Hypothalamus (tissue), 51 donors: ENCODE data around the gene THRA.
"Not testable (repeated sequence)": the region's sequence is repeated elsewhere in the genome, so short reads cannot be mapped to it uniquely, and the experiment has no call there.

ENCODE experiments used
- DNase-seq, 51 donors: peaks; one replicate each; lab custom pipeline; 2025; lab: John Stamatoyannopoulos, UW

THRA gene

DNA sequence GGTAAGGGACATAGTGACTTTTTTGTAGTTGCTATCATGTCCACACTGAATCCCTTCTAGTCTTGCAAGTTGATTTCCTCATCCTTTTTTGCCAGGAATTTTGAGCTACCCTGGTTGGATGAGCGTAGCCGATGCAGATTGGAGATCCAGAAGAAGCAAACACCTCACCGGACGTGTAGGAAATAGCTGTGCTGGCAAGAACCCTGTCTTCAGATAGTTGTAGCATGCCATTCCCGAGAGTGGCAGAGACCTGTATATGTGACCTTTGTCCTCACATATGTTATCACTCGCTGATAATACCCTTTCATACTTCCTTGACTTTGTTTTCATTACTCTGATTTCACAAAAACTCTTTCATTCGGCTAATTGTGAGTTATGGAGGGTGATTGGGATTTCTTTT, 71.4 kb downstream of the THRA start:
- DNase-seq, result no peak

DNA sequence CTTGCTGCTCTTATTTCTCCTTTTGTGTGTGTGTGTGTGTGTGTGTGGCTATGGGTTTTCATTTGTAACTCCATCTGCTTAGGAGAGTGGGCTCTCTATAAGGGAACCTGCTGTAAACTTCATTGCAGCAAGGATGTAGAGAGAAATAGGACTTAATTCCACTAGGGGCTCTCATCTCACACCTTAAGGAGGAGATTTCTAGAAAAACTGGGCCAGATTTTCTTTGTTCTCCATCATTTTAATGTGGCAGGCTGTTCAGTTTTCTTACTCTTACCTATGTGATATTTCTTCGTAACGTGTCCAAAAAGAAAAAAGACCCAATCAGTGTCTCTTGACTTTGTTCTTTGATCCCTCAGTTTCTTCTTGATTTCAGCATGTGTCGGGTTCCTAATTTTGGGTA, 73.1 kb downstream of the THRA start:
- DNase-seq, result no peak

DNA sequence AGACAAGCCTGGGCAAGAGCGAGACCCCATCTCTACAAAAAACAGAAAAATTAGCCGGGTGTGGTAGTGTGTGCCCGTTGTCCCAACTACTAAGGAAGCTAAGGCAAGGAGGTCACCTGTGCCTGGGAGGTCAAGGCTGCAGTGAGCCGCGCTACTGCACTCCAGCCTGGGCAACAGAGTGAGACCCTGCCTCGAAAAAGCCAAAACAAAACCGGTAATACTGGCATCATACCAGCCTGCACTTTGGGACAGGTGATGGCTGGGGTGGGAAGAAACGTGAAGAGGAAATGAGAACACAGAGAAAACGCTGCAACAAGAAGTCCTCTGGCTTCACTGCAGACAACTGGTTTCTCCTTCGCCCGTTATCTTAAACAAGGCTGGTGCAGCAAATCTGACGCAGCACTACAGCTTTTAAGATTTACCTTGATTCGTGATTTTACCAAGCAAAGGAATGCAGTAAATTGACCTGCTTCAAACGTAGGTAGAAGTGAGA, 76.8 kb downstream of the THRA start:
- peak in 11 of 51 donors; percentile 4 to 55 (median 24) for DNase-seq

DNA sequence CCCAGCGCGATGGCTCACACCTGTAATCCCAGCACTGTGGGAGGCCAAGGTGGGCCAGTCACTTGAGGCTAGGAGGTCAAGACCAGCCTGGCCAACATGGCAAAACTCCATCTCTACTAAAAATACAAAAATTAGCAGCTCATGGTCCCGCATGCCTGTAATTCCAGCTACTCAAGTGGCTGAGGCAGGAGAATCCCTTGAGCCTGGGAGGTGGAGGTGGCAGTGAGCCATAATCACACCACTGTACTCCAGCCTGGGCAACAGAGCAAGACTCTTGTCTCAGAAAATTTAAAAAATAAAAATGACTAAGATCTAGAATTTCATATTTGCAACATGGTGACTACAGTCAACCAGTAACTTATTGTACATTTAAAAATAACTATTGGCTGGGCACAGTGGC, 80.4 kb downstream of the THRA start:
- not testable (repeated sequence) for DNase-seq
